Gastroesophageal sphincter (tissue), 4 donors: ENCODE results near the gene PCDH9. TPM values are rescaled to one million over a fixed set of nuclear protein-coding genes. Genes with fewer than 3 reads are reported as not detected.

Experiments
- ATAC-seq: fragments of 150-250 bp; one replicate; pipeline ENCODE4 v1.9.1; 2016; ENCODE audit warnings: mild to moderate bottlenecking, moderate library complexity
- H3K27ac ChIP-seq, 4 donors: fragments of 200-600 bp; sonication (generic) in 3 of 4; 1 replicate in 3 of 4; 2 replicates in 1 of 4; pipeline ENCODE4 v1.5.1; 2016 to 2019
- H3K27me3 ChIP-seq: fragments of 200-600 bp; sonication (generic); one replicate; pipeline ENCODE4 v1.5.1; 2019
- H3K36me3 ChIP-seq, 2 donors: fragments of 200-600 bp; sonication (generic); one replicate each; pipeline ENCODE4 v1.5.1; 2019; ENCODE audit warnings: control low read depth in 1 of 2
- H3K4me1 ChIP-seq, 3 donors: fragments of 200-600 bp; sonication (generic); 1 replicate in 2 of 3; 2 replicates in 1 of 3; pipeline ENCODE4 v1.5.1; 2016 to 2019; ENCODE audit warnings: control low read depth in 2 of 3
- H3K4me3 ChIP-seq, 2 donors: fragments of 200-600 bp; sonication (generic); one replicate each; pipeline ENCODE4 v1.5.1; 2019; ENCODE audit warnings: mild to moderate bottlenecking in 1 of 2, moderate library complexity in 1 of 2
- H3K9me3 ChIP-seq, 3 donors: fragments of 200-600 bp; sonication (generic); one replicate each; pipeline ENCODE4 v1.5.1; 2017 to 2019; ENCODE audit warnings: control low read depth in 2 of 3
- EP300 ChIP-seq: sonication (generic); formaldehyde crosslinking; IDR thresholded peaks from one replicate; pipeline ENCODE4 v1.6.1; 2017; ENCODE audit warnings: antibody characterized with exemption, mild to moderate bottlenecking
- POLR2A ChIP-seq, 2 donors: fragments of 450-650 bp; IDR thresholded peaks; one replicate each; pipeline ENCODE4 v1.6.1; 2017; ENCODE audit warnings: antibody characterized with exemption in 2 of 2, mild to moderate bottlenecking in 2 of 2, moderate library complexity in 1 of 2
- POLR2AphosphoS5 ChIP-seq: sonication (generic); formaldehyde crosslinking; IDR thresholded peaks from one replicate; pipeline ENCODE4 v1.6.1; 2017; ENCODE audit warnings: antibody characterized with exemption
- WGBS, 2 donors: methylation state at CpG; one replicate each; pipeline ENCODE4 v1.1.5; 2018; ENCODE audit warnings: low coverage in 1 of 2; 5-methylcytosine and 5-hydroxymethylcytosine counted together
- total RNA-seq, 4 donors: library from RNA; depleted of rRNA; stranded (reverse); fragments of >200 nt; gene quantifications; one replicate each; pipeline ENCODE4 v1.1.0, GENCODE V29; 2016
- TF ChIP-seq, protein P1 (sequence below), 4 experiments: fragments of 200-600 bp in 2 of 4; fragments of 450-650 bp in 2 of 4; sonication (generic) in 1 of 4; IDR thresholded peaks; one replicate each; pipeline ENCODE4 v1.5.1; 2017 to 2019; ENCODE audit warnings: antibody characterized with exemption in 4 of 4, mild to moderate bottlenecking in 2 of 4, moderate library complexity in 2 of 4

PCDH9 gene
- total RNA-seq, 4 donors from 2014 or later = 52.9 to 141 (median 56.5) TPM

DNA sequence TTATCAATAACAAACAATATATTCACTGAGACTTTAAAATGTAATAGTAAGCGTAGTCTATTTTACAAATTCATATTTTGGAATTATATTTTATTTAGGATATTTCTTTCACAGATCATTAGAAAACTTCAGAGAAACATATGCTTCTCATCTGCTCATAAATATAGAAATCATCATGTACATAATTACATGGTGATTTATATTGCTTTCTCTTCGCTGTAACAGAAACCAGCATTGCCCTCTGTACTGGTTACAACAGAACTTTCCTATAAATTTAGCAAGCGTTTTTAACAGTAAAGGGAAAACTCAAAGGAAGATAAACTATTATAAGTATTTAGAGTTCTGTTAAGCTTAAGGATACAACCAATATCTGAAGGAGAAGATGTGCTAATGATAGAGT is 672.8 kb downstream of the PCDH9 start:
- no peak for ATAC-seq
- no peak for TF ChIP-seq EP300
- TF ChIP-seq, protein P1, sequence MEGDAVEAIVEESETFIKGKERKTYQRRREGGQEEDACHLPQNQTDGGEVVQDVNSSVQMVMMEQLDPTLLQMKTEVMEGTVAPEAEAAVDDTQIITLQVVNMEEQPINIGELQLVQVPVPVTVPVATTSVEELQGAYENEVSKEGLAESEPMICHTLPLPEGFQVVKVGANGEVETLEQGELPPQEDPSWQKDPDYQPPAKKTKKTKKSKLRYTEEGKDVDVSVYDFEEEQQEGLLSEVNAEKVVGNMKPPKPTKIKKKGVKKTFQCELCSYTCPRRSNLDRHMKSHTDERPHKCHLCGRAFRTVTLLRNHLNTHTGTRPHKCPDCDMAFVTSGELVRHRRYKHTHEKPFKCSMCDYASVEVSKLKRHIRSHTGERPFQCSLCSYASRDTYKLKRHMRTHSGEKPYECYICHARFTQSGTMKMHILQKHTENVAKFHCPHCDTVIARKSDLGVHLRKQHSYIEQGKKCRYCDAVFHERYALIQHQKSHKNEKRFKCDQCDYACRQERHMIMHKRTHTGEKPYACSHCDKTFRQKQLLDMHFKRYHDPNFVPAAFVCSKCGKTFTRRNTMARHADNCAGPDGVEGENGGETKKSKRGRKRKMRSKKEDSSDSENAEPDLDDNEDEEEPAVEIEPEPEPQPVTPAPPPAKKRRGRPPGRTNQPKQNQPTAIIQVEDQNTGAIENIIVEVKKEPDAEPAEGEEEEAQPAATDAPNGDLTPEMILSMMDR (IDR thresholded peaks at IDR 0.05) = no peak
- TF ChIP-seq POLR2AphosphoS5 = no peak
- no peak for TF ChIP-seq POLR2A (IDR thresholded peaks at IDR 0.05)
- H3K4me1 ChIP-seq = no peaks in the 10 kb centered on the region
- 81 to 90% methylated on average over 3 of the region's 3 CpGs for WGBS, 2 donors
- H3K9me3 ChIP-seq = no peaks in the 10 kb centered on the region
- H3K27me3 ChIP-seq = no peaks in the 10 kb centered on the region
- H3K4me3 ChIP-seq = no peak overlapping the region
- no peaks in the 10 kb centered on the region for H3K36me3 ChIP-seq
- no peak overlapping the region for H3K27ac ChIP-seq

DNA sequence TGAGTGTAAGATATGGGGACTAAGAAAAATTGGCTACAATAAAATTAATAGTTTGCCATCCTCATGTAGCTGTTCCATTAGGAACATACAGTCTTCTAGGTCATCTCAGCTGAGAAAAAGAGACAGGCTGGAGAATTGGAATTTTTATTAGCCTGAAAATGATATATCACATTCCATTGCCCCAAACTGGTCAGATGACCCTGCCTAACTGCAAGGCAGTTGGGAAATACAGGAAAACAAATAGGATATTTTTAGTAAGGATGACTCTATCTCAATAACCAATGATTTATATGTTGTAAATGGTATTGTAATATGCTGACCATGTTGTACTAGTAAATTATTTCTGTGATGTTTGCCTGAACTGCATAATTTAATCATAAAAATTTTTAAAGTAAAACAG is 673.8 kb downstream of the PCDH9 start:
- no peak overlapping the region for H3K27ac ChIP-seq
- TF ChIP-seq POLR2AphosphoS5 (no peak), POLR2A (IDR thresholded peaks at IDR 0.05) (no peak), EP300 (no peak)
- TF ChIP-seq, protein P1 (IDR thresholded peaks at IDR 0.05) = no peak
- H3K9me3 ChIP-seq = no peaks in the 10 kb centered on the region
- H3K27me3 ChIP-seq = no peaks in the 10 kb centered on the region
- H3K4me3 ChIP-seq = no peak overlapping the region
- ATAC-seq = no peak
- H3K4me1 ChIP-seq = no peaks in the 10 kb centered on the region
- H3K36me3 ChIP-seq = no peaks in the 10 kb centered on the region

DNA sequence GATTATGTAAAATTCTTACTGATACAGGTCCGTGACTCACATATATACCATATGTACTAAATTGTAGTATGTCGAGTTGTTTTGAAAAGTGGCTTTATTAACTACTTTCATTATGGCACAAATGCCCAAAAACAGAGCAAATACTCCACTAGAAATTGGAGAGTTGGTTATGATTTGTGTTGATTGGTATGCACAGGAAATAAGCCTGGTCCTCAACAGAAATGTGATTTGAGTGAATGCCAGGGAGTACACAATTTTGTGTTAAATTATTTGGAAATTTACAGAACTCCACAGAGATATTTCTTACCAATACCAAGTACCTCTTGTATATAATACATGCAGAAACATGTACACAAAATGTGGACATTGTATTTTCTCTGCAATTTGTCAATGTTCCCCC is 676.7 kb downstream of the PCDH9 start:
- TF ChIP-seq EP300 (no peak), POLR2A (IDR thresholded peaks at IDR 0.05) (no peak), POLR2AphosphoS5 (no peak)
- TF ChIP-seq, protein P1 (IDR thresholded peaks at IDR 0.05) = no peak
- no peaks in the 10 kb centered on the region for H3K36me3 ChIP-seq
- H3K4me1 ChIP-seq = no peaks in the 10 kb centered on the region
- H3K27ac ChIP-seq = no peak overlapping the region
- WGBS, 2 donors = 95 to 100% methylated on average over 2 of the region's 2 CpGs
- H3K9me3 ChIP-seq = no peaks in the 10 kb centered on the region
- no peak for ATAC-seq
- no peak overlapping the region for H3K4me3 ChIP-seq
- H3K27me3 ChIP-seq = no peaks in the 10 kb centered on the region

DNA sequence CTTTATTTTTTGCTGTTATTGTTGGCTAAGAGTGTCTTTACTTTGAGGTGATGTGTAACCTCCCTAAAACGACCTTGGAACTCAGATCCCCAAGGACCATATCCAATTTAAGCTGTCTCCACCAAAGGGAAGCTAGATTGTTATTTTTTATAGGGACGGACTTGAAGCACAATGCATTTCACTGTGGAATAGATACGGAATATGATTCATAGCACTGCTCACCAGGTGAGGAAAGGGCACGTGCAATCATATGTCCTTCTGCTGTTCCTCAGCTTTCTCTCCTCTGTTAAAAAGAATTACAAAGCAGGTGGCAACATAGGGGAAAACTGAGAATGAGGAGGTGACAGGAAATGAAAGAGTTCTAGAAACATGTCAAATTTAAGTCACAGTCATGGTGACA is 679.0 kb downstream of the PCDH9 start:
- no peak overlapping the region for H3K4me3 ChIP-seq
- TF ChIP-seq POLR2A (IDR thresholded peaks at IDR 0.05) = no peak
- TF ChIP-seq, protein P1 (IDR thresholded peaks at IDR 0.05) = no peak
- TF ChIP-seq EP300 = no peak
- no peak for TF ChIP-seq POLR2AphosphoS5
- H3K27ac ChIP-seq = no peak overlapping the region
- H3K27me3 ChIP-seq = no peaks in the 10 kb centered on the region
- no peaks in the 10 kb centered on the region for H3K36me3 ChIP-seq
- H3K9me3 ChIP-seq = no peaks in the 10 kb centered on the region
- no peaks in the 10 kb centered on the region for H3K4me1 ChIP-seq
- ATAC-seq = no peak
- WGBS, 2 donors = 71 to 73% methylated on average over 3 to 4 of the region's 4 CpGs

DNA sequence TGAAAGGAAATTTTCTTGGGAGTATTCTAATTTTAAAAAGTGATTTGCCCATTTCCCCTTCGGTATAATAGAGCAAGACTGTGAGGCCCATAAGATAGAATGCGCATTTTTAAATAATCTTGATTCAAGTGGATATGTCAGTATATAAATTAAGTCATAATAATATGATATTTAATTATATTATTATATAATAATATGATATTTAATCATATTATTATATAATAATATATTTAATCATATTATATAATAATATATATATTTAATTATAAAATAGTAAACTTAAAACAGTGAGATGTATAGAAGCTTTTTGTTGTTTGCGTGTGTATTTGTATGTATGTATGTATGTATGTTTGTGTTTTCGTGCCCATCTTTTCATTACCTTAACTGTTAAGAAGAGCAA is 682.5 kb downstream of the PCDH9 start:
- no peak for ATAC-seq
- Histone ChIP-seq H3K36me3 (no peaks in the 10 kb centered on the region), H3K9me3 (no peaks in the 10 kb centered on the region), H3K27me3 (no peaks in the 10 kb centered on the region), H3K4me3 (no peak overlapping the region), H3K4me1 (no peaks in the 10 kb centered on the region), H3K27ac (no peak overlapping the region)
- TF ChIP-seq EP300 (no peak), POLR2AphosphoS5 (no peak), POLR2A (IDR thresholded peaks at IDR 0.05) (no peak)
- TF ChIP-seq, protein P1 (IDR thresholded peaks at IDR 0.05) = no peak
- WGBS, 2 donors = 94 to 98% methylated on average over 4 of the region's 4 CpGs
